ENCODE data around the gene DERA.

DERA gene

GRCh38 chr12:15977999-15978951, 67.1 kb downstream of the DERA start:
- TF ChIP-seq, protein P1, sequence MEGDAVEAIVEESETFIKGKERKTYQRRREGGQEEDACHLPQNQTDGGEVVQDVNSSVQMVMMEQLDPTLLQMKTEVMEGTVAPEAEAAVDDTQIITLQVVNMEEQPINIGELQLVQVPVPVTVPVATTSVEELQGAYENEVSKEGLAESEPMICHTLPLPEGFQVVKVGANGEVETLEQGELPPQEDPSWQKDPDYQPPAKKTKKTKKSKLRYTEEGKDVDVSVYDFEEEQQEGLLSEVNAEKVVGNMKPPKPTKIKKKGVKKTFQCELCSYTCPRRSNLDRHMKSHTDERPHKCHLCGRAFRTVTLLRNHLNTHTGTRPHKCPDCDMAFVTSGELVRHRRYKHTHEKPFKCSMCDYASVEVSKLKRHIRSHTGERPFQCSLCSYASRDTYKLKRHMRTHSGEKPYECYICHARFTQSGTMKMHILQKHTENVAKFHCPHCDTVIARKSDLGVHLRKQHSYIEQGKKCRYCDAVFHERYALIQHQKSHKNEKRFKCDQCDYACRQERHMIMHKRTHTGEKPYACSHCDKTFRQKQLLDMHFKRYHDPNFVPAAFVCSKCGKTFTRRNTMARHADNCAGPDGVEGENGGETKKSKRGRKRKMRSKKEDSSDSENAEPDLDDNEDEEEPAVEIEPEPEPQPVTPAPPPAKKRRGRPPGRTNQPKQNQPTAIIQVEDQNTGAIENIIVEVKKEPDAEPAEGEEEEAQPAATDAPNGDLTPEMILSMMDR (conservative IDR thresholded peaks at IDR 0.05; ENCODE audit: low read depth, low read length): no peak
- H2AFZ ChIP-seq (ENCODE audit: low read depth): no peak overlapping the region
- H3K27ac ChIP-seq: no peak overlapping the region
- H3K27me3 ChIP-seq (ENCODE audit: insufficient read depth, low read depth): no peaks in the 10 kb centered on the region
- H3K4me3 ChIP-seq (IDR thresholded peaks at IDR 0.05; ENCODE audit: insufficient read depth, low read depth, low read length): no peak overlapping the region
- H3K9ac ChIP-seq: no peak overlapping the region
- no peaks in the 10 kb centered on the region for H3K36me3 ChIP-seq (ENCODE audit: insufficient read depth)
- H3K79me2 ChIP-seq (ENCODE audit: insufficient read depth, low read depth): no peaks in the 10 kb centered on the region
- no peak overlapping the region for H3K4me2 ChIP-seq
- no peaks in the 10 kb centered on the region for H3K4me1 ChIP-seq (ENCODE audit: low read depth, poor library complexity, severe bottlenecking)
- H4K20me1 ChIP-seq (ENCODE audit: insufficient read depth): no peaks in the 10 kb centered on the region

DNA sequence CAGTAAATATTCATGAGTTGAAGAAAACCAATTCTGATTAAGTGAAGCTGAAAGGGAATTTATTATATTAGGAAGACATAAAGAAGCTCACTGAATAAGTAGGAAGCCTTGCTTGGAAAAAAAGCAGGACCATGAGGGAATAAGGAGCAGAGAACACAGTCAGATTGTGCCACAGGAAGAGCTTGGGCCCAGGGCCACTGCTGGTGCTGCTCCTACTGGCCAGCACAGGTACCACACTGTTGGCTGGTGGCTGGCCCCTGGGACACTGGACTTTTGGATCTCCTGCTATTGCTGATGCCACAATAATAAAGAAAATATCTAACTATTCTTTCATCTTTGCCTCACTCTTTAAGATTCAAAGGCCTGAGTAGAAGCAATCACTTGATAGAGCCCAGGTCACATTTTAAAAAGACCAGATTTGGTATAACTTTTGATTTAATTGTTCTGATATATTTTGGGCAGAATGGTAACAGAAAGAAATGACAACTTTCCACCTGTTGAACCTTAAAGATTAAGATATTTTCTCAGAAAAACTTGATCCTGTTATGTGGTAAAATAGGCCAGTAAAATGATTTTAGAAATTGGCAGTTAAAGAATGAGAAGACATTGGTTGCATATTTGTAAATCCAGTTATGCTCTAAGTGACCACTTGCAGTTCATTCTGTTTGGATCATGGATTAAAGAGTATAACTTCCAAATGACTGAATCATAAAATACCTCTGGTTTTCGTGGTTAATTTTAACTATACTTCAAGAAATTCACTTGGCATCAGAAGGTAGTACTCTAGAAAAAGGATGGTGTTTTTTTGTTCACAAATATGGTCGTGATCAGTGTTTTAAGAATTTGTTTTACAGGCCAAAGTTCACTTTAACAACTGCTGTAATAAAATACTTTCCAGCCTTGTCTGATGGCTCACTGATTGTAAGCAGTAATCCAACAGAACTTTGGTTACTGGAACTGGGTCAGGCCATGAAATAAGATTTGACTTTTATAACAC, 68.3 kb downstream of the DERA start:
- Histone ChIP-seq H3K4me2 (no peak overlapping the region), H3K4me1 (ENCODE audit: low read depth, poor library complexity, severe bottlenecking) (no peaks in the 10 kb centered on the region), H3K27me3 (ENCODE audit: insufficient read depth, low read depth) (no peaks in the 10 kb centered on the region), H3K79me2 (ENCODE audit: insufficient read depth, low read depth) (no peaks in the 10 kb centered on the region), H4K20me1 (ENCODE audit: insufficient read depth) (no peaks in the 10 kb centered on the region), H3K36me3 (ENCODE audit: insufficient read depth) (no peaks in the 10 kb centered on the region), H2AFZ (ENCODE audit: low read depth) (no peak overlapping the region), H3K27ac (no peak overlapping the region), H3K9ac (no peak overlapping the region), H3K4me3 (IDR thresholded peaks at IDR 0.05; ENCODE audit: insufficient read depth, low read depth, low read length) (no peak overlapping the region)
- TF ChIP-seq, protein P1 (conservative IDR thresholded peaks at IDR 0.05; ENCODE audit: low read depth, low read length): peak; percentile 42

- H3K27me3 ChIP-seq (ENCODE audit: insufficient read depth, low read depth): no peaks in the 10 kb centered on the region
- H3K4me3 ChIP-seq (IDR thresholded peaks at IDR 0.05; ENCODE audit: insufficient read depth, low read depth, low read length): no peak overlapping the region
- H3K79me2 ChIP-seq (ENCODE audit: insufficient read depth, low read depth): no peaks in the 10 kb centered on the region
- TF ChIP-seq, protein P1 (conservative IDR thresholded peaks at IDR 0.05; ENCODE audit: low read depth, low read length): no peak
- H3K9ac ChIP-seq: no peak overlapping the region
- H3K4me1 ChIP-seq (ENCODE audit: low read depth, poor library complexity, severe bottlenecking): no peaks in the 10 kb centered on the region
- no peak overlapping the region for H2AFZ ChIP-seq (ENCODE audit: low read depth)
- H3K36me3 ChIP-seq (ENCODE audit: insufficient read depth): no peaks in the 10 kb centered on the region
- H3K27ac ChIP-seq: no peak overlapping the region
- H4K20me1 ChIP-seq (ENCODE audit: insufficient read depth): no peaks in the 10 kb centered on the region
- no peak overlapping the region for H3K4me2 ChIP-seq
These were observed 70.9 kb downstream of the DERA start for GRCh38 chr12:15982071-15982470.

- no peak overlapping the region for H3K4me3 ChIP-seq (IDR thresholded peaks at IDR 0.05; ENCODE audit: insufficient read depth, low read depth, low read length)
- TF ChIP-seq, protein P1 (conservative IDR thresholded peaks at IDR 0.05; ENCODE audit: low read depth, low read length): 0 out of 2 replicates have a peak, but pooled peaks have one; percentile 23
- no peak overlapping the region for H3K27ac ChIP-seq
- H3K4me1 ChIP-seq (ENCODE audit: low read depth, poor library complexity, severe bottlenecking): no peaks in the 10 kb centered on the region
- no peak overlapping the region for H3K9ac ChIP-seq
- H4K20me1 ChIP-seq (ENCODE audit: insufficient read depth): no peaks in the 10 kb centered on the region
- H3K79me2 ChIP-seq (ENCODE audit: insufficient read depth, low read depth): no peaks in the 10 kb centered on the region
- no peaks in the 10 kb centered on the region for H3K36me3 ChIP-seq (ENCODE audit: insufficient read depth)
- H2AFZ ChIP-seq (ENCODE audit: low read depth): no peak overlapping the region
- no peaks in the 10 kb centered on the region for H3K27me3 ChIP-seq (ENCODE audit: insufficient read depth, low read depth)
- no peak overlapping the region for H3K4me2 ChIP-seq
These were observed 71.3 kb downstream of the DERA start for GRCh38 chr12:15982471-15982870.

All from KMS-11 (cell line).